GM18867 (cell line): ENCODE measurements around the gene DCLK1.
A peak's percentile ranks its signal among the peaks of the same experiment; 100 is the strongest.

Experiments
- ATAC-seq: cut with Tn5 transposase; IDR thresholded peaks from one replicate; pipeline ENCODE4 v1.9.1; 2021; ENCODE audit warnings: mild to moderate bottlenecking, moderate library complexity; ENCODE audit not compliant: unreplicated experiment

The DCLK1 gene

GRCh38 chr13:35722458-35723052 is 408.6 kb downstream of the DCLK1 start:
- no peak for ATAC-seq

- ATAC-seq: peak; percentile 53
Measured at GRCh38 chr13:35720690-35721554, 410.3 kb downstream of the DCLK1 start.

- ATAC-seq: no peak
Measured at GRCh38 chr13:35720290-35720689, 410.9 kb downstream of the DCLK1 start.
